PC-3 (cell line): ENCODE measurements around the gene VPS52. TPM values are rescaled to one million over a fixed set of nuclear protein-coding genes. Genes with fewer than 3 reads are reported as not detected.

Experiments
- ATAC-seq: fragments of 200-7000 bp; cut with Tn5 transposase; 2 replicates; pipeline ENCODE4 v1.9.1; 2020; ENCODE audit warnings: mild to moderate bottlenecking, moderate library complexity
- BruUV-seq: library from RNA; stranded (reverse); fragments of 400-500 nt; replicated peaks from 2 replicates; lab custom pipeline; 2021; lab: Mats Ljungman, UMichigan
- CTCF ChIA-PET: fragments of 300-600 bp; sonication (Branson Sonifier 250); formaldehyde crosslinking; loops from one replicate; lab custom pipeline; 2022; ENCODE audit warnings: antibody characterized with exemption; lab: Charles Lee
- POLR2A ChIA-PET: fragments of 300-600 bp; sonication (Branson Sonifier 250); formaldehyde crosslinking; loops from one replicate; lab custom pipeline; 2022; ENCODE audit warnings: antibody characterized with exemption; ENCODE audit not compliant: unreplicated experiment; lab: Charles Lee
- DNase-seq: peaks from one replicate; pipeline ENCODE4 v3.0.0-alpha.2; 2015
- H2AFZ ChIP-seq: fragments of 300-600 bp; sonication (generic); 2 replicates; pipeline ENCODE4 v1.6.0; 2016; ENCODE audit warnings: antibody characterized with exemption, low read length
- H3F3A ChIP-seq: fragments of 300-600 bp; sonication (generic); one replicate; pipeline ENCODE4 v1.6.0; 2017; ENCODE audit warnings: antibody characterized with exemption, low read length, control low read depth, mild to moderate bottlenecking; ENCODE audit not compliant: unreplicated experiment
- H3K27ac ChIP-seq: fragments of 300-600 bp; sonication (generic); 2 replicates; pipeline ENCODE4 v1.5.1; 2016; ENCODE audit warnings: mild to moderate bottlenecking, low read length
- H3K27me3 ChIP-seq: fragments of 300-600 bp; sonication (generic); 2 replicates; pipeline ENCODE4 v1.6.1; 2016; ENCODE audit warnings: low read length, mixed read lengths
- H3K36me3 ChIP-seq: fragments of 300-600 bp; sonication (generic); 2 replicates; pipeline ENCODE4 v1.6.1; 2016; ENCODE audit warnings: low read depth, mixed run types, low read length, mixed read lengths
- H3K4me1 ChIP-seq: fragments of 300-600 bp; sonication (generic); 2 replicates; pipeline ENCODE4 v1.5.1; 2016; ENCODE audit warnings: low read length; ENCODE audit not compliant: insufficient read depth
- H3K4me2 ChIP-seq: fragments of 300-600 bp; sonication (generic); 2 replicates; pipeline ENCODE4 v1.6.0; 2016; ENCODE audit warnings: low read length
- H3K4me3 ChIP-seq: fragments of 300-600 bp; sonication (generic); 2 replicates; pipeline ENCODE4 v1.5.1; 2016; ENCODE audit warnings: mild to moderate bottlenecking, low read length, mixed read lengths
- H3K79me2 ChIP-seq: fragments of 300-600 bp; sonication (generic); 2 replicates; pipeline ENCODE4 v1.6.1; 2017; ENCODE audit warnings: low read length, mixed read lengths
- H3K9ac ChIP-seq: fragments of 300-600 bp; sonication (generic); 2 replicates; pipeline ENCODE4 v1.6.0; 2016; ENCODE audit warnings: mild to moderate bottlenecking, low read length
- H3K9me2 ChIP-seq: fragments of 300-600 bp; sonication (generic); replicated peaks from 2 replicates; pipeline ENCODE4 v1.6.1; 2016; ENCODE audit warnings: mixed run types, low read length, mixed read lengths
- H3K9me3 ChIP-seq: fragments of 300-600 bp; sonication (generic); 2 replicates; pipeline ENCODE4 v1.6.1; 2016; ENCODE audit warnings: low read length, mixed read lengths
- H4K20me1 ChIP-seq: fragments of 300-600 bp; sonication (generic); 2 replicates; pipeline ENCODE4 v1.6.1; 2016; ENCODE audit warnings: low read length, mixed read lengths
- CTCF ChIP-seq: fragments of 300-600 bp; sonication (generic); conservative IDR thresholded peaks from 2 replicates; pipeline ENCODE4 v1.5.1; 2017; ENCODE audit warnings: antibody characterized with exemption, low read depth, mild to moderate bottlenecking, low read length
- EZH2 ChIP-seq: fragments of 300-600 bp; sonication (generic); IDR thresholded peaks from one replicate; pipeline ENCODE4 v1.6.1; 2017; ENCODE audit warnings: antibody characterized with exemption, mild to moderate bottlenecking, low read length; ENCODE audit not compliant: unreplicated experiment
- EZH2phosphoT487 ChIP-seq: fragments of 300-600 bp; sonication (generic); IDR thresholded peaks from 2 replicates; pipeline ENCODE4 v1.6.1; 2018; ENCODE audit warnings: mild to moderate bottlenecking, antibody characterized with exemption, low read length, borderline replicate concordance
- intact Hi-C: fragments of 100-400 bp; cut with micrococcal nuclease; formaldehyde crosslinking; loops from 2 replicates; pipeline ENCODE4 v1.9.0; 2023
- total RNA-seq: library from RNA; depleted of rRNA; stranded (reverse); fragments of >200 nt; gene quantifications from 2 replicates; pipeline ENCODE4 v1.2.3, GENCODE V29; 2014

The VPS52 gene
- total RNA-seq, 1 experiment from 2014 or later: 33.7 TPM

- no peak for TF ChIP-seq EZH2phosphoT487
- TF ChIP-seq CTCF: no peak
- TF ChIP-seq EZH2: no peak
Observed at GRCh38 chr6:33237741-33238140, 33.9 kb downstream of the VPS52 start.

GRCh38 chr6:33236852-33237251 is 34.8 kb downstream of the VPS52 start:
- Histone ChIP-seq H3K27me3 (peaks cover 38% of the 10 kb centered on the region), H3K9me2 (no peaks in the 10 kb centered on the region), H3F3A (no peaks in the 10 kb centered on the region), H3K4me1 (no peaks in the 10 kb centered on the region), H4K20me1 (no peaks in the 10 kb centered on the region), H3K4me2 (no peak overlapping the region), H2AFZ (no peak overlapping the region), H3K79me2 (no peaks in the 10 kb centered on the region), H3K36me3 (no peaks in the 10 kb centered on the region), H3K4me3 (no peak overlapping the region), H3K9me3 (no peaks in the 10 kb centered on the region), H3K27ac (no peak overlapping the region), H3K9ac (no peak overlapping the region)
- ChIA-PET POLR2A (no interaction called here), CTCF (no interaction called here)
- ATAC-seq: no peak
- no TSS peak for BruUV-seq
- intact Hi-C loops: no loop called here
- TF ChIP-seq CTCF: no peak
- TF ChIP-seq EZH2: no peak
- TF ChIP-seq EZH2phosphoT487: no peak
- DNase-seq: no peak

More at GRCh38 chr6:33237741-33238140, 33.9 kb downstream of the VPS52 start:
- ChIA-PET CTCF (no interaction called here), POLR2A (no interaction called here)
- ATAC-seq (no peak), DNase-seq (no peak)
- Histone ChIP-seq H3K9me2 (no peaks in the 10 kb centered on the region), H3K79me2 (no peaks in the 10 kb centered on the region), H3K4me1 (no peaks in the 10 kb centered on the region), H3K27me3 (peaks cover 37% of the 10 kb centered on the region), H3K4me2 (no peak overlapping the region), H3K36me3 (no peaks in the 10 kb centered on the region), H3K4me3 (no peak overlapping the region), H3K27ac (no peak overlapping the region), H3K9me3 (no peaks in the 10 kb centered on the region), H4K20me1 (no peaks in the 10 kb centered on the region), H3K9ac (no peak overlapping the region), H2AFZ (no peak overlapping the region), H3F3A (no peaks in the 10 kb centered on the region)
- intact Hi-C loops: no loop called here
- no TSS peak for BruUV-seq

GRCh38 chr6:33236328-33236727 is 35.3 kb downstream of the VPS52 start:
- no peak overlapping the region for H3K4me3 ChIP-seq
- peaks cover 41% of the 10 kb centered on the region for H3K27me3 ChIP-seq
- BruUV-seq: no TSS peak
- no peak for TF ChIP-seq EZH2
- TF ChIP-seq EZH2phosphoT487: no peak
- no peak for TF ChIP-seq CTCF
- H3K79me2 ChIP-seq: no peaks in the 10 kb centered on the region
- H3K4me1 ChIP-seq: no peaks in the 10 kb centered on the region
- no peak overlapping the region for H3K4me2 ChIP-seq
- H3F3A ChIP-seq: no peaks in the 10 kb centered on the region
- H3K9me2 ChIP-seq: no peaks in the 10 kb centered on the region
- no peak overlapping the region for H3K9ac ChIP-seq
- intact Hi-C loops: no loop called here
- no peak overlapping the region for H3K27ac ChIP-seq
- no peaks in the 10 kb centered on the region for H3K36me3 ChIP-seq
- no peak for DNase-seq
- H2AFZ ChIP-seq: no peak overlapping the region
- ChIA-PET CTCF (no interaction called here), POLR2A (no interaction called here)
- H4K20me1 ChIP-seq: no peaks in the 10 kb centered on the region
- no peak for ATAC-seq
- no peaks in the 10 kb centered on the region for H3K9me3 ChIP-seq
